VCaP (cell line): ENCODE results near the gene NDEL1.

Source experiments
- H3K27ac ChIP-seq: fragments of 450-650 bp; 2 replicates; pipeline ENCODE4 v1.5.1; 2017
- CTCF ChIP-seq: fragments of 450-650 bp; conservative IDR thresholded peaks from 2 replicates; pipeline ENCODE4 v1.5.1; 2017; ENCODE audit warnings: mild to moderate bottlenecking, moderate library complexity

Gene NDEL1

DNA sequence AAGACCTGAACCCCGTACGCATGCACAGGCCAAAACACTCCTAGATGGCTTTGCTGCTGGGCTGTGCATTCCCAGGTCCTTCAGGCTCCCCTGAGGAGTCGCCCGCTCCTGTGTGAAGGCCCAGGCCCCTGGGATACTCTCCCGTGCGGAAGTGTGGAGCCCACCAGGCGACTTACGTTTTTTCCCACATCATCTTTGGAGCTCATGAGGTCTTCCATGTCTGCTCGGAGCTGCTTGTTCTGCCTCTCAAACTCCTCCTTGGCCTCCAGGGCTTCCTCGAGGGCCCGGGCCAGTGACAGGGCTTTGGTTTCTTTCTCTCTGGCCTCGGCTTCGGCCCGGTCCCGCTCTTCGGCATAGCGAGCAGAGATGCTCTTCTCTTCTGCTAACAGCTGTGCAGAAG is 56.4 kb downstream of the NDEL1 start:
- TF ChIP-seq CTCF: no peak
- H3K27ac ChIP-seq: no peak overlapping the region

DNA sequence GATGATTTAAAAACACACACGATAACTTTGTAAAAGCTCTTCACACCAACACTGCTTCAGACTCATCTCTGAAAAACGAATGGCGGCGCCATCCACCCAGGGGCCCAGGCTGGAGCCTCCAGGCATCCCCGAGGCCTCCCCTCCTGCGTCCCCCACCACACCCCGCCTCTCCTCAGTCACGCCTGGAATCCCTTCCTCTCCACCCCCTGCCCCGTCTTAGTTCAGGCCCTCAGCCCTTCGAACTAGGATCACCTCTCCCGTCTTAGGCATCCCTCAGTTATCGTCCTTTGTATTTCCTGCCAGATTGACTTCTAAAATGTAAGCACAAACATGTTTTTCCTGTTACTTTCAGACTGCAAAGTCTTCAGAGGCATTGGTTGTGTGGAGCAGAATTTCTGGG is 58.3 kb downstream of the NDEL1 start:
- no peak for TF ChIP-seq CTCF
- H3K27ac ChIP-seq: no peak overlapping the region

DNA sequence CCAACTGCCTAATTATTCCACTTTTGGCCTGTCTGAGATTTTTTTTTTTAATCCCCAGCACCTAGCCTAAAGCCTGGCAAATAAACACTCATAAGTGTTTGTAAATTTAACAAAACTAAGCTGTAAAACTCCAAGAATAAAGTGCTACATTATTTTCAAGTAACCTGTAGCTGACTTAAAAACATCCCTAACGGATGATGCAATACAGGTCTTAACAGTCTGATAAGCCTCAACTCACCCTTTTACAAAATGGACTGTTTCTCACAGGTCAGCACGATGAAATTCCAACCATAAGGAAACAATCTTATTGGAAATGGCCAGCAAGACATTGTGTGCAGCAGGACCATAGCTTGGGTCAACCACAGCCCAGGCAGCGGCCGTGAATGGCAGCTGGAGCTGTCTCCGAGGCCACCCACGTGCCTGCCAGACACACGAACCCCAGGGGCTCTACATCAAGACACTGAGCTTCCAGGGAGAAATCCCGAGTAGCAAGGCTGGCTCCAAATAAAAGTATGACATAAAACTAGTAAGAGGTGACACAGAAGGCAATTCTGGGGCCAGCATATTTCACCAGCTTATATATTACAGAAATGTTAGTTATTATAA is 58.9 kb downstream of the NDEL1 start:
- no peak overlapping the region for H3K27ac ChIP-seq
- TF ChIP-seq CTCF: no peak

- no peak overlapping the region for H3K27ac ChIP-seq
- TF ChIP-seq CTCF: no peak
These were observed 60.4 kb downstream of the NDEL1 start for GRCh38 chr17:8496081-8496480.

DNA sequence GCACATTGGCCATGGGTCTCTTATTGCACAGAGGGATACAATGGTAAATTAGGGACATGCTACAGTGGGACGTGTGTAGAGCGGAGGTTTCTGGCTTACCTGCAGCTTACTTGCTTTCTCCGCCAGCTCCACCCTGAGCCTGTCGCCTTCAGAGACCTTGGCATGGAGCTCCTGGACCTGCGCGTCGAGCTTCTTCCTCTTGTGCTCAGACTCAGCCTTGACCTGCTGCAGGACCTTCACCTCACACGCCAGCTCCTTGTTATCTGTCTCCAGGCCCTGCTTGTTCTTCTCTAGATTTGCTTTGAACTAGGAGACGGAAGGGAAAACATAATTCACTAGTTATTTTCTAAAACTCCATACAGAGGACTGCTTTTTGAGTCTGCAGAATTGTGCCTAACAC is 63.5 kb downstream of the NDEL1 start:
- H3K27ac ChIP-seq: no peak overlapping the region
- TF ChIP-seq CTCF: no peak

DNA sequence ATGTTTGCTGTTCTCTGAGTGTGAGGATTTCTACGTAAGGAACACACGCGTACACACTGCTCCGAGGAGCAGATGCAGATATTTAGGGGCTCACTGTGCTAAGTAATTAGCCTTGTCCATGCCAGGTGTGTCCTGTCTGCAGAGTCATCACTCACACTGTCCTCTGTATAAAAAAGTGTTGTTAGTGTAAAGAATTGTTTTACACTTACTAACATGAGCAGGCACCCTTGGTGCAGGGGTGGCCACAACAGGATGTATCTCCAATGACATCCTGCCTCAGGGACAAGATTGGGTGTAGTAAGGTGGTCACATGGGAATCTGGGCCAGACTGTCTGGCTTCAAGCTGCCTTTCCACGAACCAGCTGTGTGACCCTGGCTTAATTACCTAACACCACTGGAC is 63.9 kb downstream of the NDEL1 start:
- H3K27ac ChIP-seq: no peak overlapping the region
- no peak for TF ChIP-seq CTCF

DNA sequence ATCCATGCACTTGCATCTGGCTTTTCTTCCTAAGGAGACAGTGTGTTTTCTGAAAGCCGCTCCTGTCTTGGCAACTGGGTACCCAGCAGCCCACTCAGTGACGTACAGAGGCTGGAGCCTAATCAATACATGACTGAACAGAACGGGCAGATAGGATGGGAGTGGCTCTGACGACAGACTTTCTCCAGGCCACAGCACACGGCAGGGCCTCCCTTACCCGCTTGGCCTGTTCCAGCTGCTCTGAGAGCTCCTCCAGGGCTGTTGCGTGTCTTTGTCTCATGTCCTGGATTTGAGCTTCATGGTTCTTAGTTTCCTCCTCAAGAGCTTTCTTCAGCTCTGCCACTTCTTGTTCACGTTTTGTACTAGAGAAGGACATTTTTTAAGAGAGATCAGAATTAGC is 64.9 kb downstream of the NDEL1 start:
- H3K27ac ChIP-seq: no peak overlapping the region
- no peak for TF ChIP-seq CTCF
